Astrocyte of the cerebellum (primary cell): ENCODE measurements around the gene PLXNA2.

Source experiments
- DNase-seq: peaks from one replicate; pipeline ENCODE4 v3.0.0-alpha.2; 2011; ENCODE audit warnings: low read depth
- H3K4me3 ChIP-seq: 2 replicates; pipeline ENCODE4 v1.5.1; 2011; ENCODE audit warnings: mild to moderate bottlenecking, low read depth, low read length, moderate library complexity
- CTCF ChIP-seq: IDR thresholded peaks from 2 replicates; pipeline ENCODE4 v1.5.1; 2012; ENCODE audit warnings: low read length, low read depth, moderate library complexity, mild to moderate bottlenecking; ENCODE audit errors: missing control alignments
- in situ Hi-C: cut with HindIII; loops from 2 replicates; pipeline ENCODE4 v1.10.0; 2017; ENCODE audit warnings: low sequenced_read_pairs

The PLXNA2 gene

GRCh38 chr1:207990876-207991582 is 253.2 kb downstream of the PLXNA2 start:
- TF ChIP-seq CTCF: no peak
- in situ Hi-C loops: no loop called here
- no peak for DNase-seq
- no peak overlapping the region for H3K4me3 ChIP-seq

GRCh38 chr1:207990455-207990854 is 253.7 kb downstream of the PLXNA2 start:
- TF ChIP-seq CTCF: no peak
- no peak overlapping the region for H3K4me3 ChIP-seq
- in situ Hi-C loops: no loop called here
- DNase-seq: no peak

- H3K4me3 ChIP-seq: no peak overlapping the region
- TF ChIP-seq CTCF: no peak
- DNase-seq: no peak
- in situ Hi-C loops: no loop called here
These were observed 255.6 kb downstream of the PLXNA2 start for GRCh38 chr1:207988326-207989165.

GRCh38 chr1:207987164-207987563 is 257.0 kb downstream of the PLXNA2 start:
- in situ Hi-C loops: no loop called here
- no peak for TF ChIP-seq CTCF
- DNase-seq: no peak
- no peak overlapping the region for H3K4me3 ChIP-seq

GRCh38 chr1:207985996-207986395 is 258.2 kb downstream of the PLXNA2 start:
- DNase-seq: no peak
- in situ Hi-C loops: no loop called here
- H3K4me3 ChIP-seq: no peak overlapping the region
- no peak for TF ChIP-seq CTCF

GRCh38 chr1:207984831-207985572 is 259.2 kb downstream of the PLXNA2 start:
- no peak for TF ChIP-seq CTCF
- no peak for DNase-seq
- H3K4me3 ChIP-seq: no peak overlapping the region
- in situ Hi-C loops: no loop called here
